ENCODE data around the gene NUTM1. TPM values are rescaled to one million over a fixed set of nuclear protein-coding genes. Genes with fewer than 3 reads are reported as not detected.
"Not testable (repeated sequence)": the region's sequence is repeated elsewhere in the genome, so short reads cannot be mapped to it uniquely, and the experiment has no call there.

Gene NUTM1
- total and polyA plus RNA-seq, 10 donors: 0.03 TPM; not detected in 9

- H3K36me3 ChIP-seq; H3K27me3 ChIP-seq (replicated peaks in 1 of 7): not testable (repeated sequence)
- WGBS, 5 donors: no CpG with 5 or more reads among the region's 3 CpGs
Measured at GRCh38 chr15:34403899-34404298, 60.8 kb downstream of the NUTM1 start.

More at GRCh38 chr15:34403899-34404298, 60.8 kb downstream of the NUTM1 start:
- H3K27ac ChIP-seq; DNase-seq; H3K9me3 ChIP-seq; H3K4me1 ChIP-seq; H3K4me3 ChIP-seq; intact Hi-C loops (cut with DNase I; ENCODE audit: low total_unique reads): not testable (repeated sequence)

Small RNA genes within 50 kb of the gene (microRNA-seq; reads per million reads assigned to microRNA genes)
- 0 reads per million in 3 donors for gene MIR1233-1

Small RNA genes within 50 kb of the gene (small RNA-seq; reads per million reads assigned to genes)
- gene MIR1233-1 (0 reads per million in 4 donors), gene RF00019 (0 reads per million in 4 donors)

Other genes starting within 250 kb of the NUTM1 start
- gene EMC7, start 241.5 kb upstream of the NUTM1 start, total RNA-seq: 10 to 100 TPM; 27.1 to 44.6 (median 39.4) TPM
- 10 to 100 TPM; 34.5 to 47.5 (median 39.5) TPM for gene EMC7, start 241.5 kb upstream of the NUTM1 start, polyA plus RNA-seq
- gene PGBD4, start 241.2 kb upstream of the NUTM1 start, total RNA-seq: 1 to 10 TPM; 1.4 to 3.1 (median 2.2) TPM
- 1 to 10 TPM; 1.6 to 1.7 (median 1.7) TPM for gene PGBD4, start 241.2 kb upstream of the NUTM1 start, polyA plus RNA-seq
- 10 to 100 TPM; 40.2 to 86.3 (median 52.4) TPM for gene KATNBL1, start 133.2 kb upstream of the NUTM1 start, total RNA-seq
- 10 to 100 TPM; 18.4 to 21.0 (median 18.7) TPM for gene KATNBL1, start 133.2 kb upstream of the NUTM1 start, polyA plus RNA-seq
- 100 to 1,000 TPM in 1 of 7 donors, 10 to 100 TPM in 6; 51.5 to 152 (median 64.4) TPM for gene EMC4, start 118.3 kb upstream of the NUTM1 start, total RNA-seq
- gene EMC4, start 118.3 kb upstream of the NUTM1 start, polyA plus RNA-seq: 10 to 100 TPM; 77.0 to 94.4 (median 77.4) TPM
- 100 to 1,000 TPM in 1 of 7 donors, 10 to 100 TPM in 6; 51.4 to 120 (median 78.9) TPM for gene SLC12A6, start 5.5 kb upstream of the NUTM1 start, total RNA-seq
- gene SLC12A6, start 5.5 kb upstream of the NUTM1 start, polyA plus RNA-seq: 1 to 10 TPM; 5.2 to 8.3 (median 6.7) TPM
- gene NOP10, start 179 bp upstream of the NUTM1 start, total RNA-seq: 100 to 1,000 TPM in 6 of 7 donors, 10 to 100 TPM in 1; 100.0 to 147 (median 132) TPM
- 100 to 1,000 TPM; 180 to 329 (median 308) TPM for gene NOP10, start 179 bp upstream of the NUTM1 start, polyA plus RNA-seq
- gene LPCAT4, start 23.9 kb downstream of the NUTM1 start, total RNA-seq: 10 to 100 TPM; 24.9 to 53.7 (median 47.4) TPM
- gene LPCAT4, start 23.9 kb downstream of the NUTM1 start, polyA plus RNA-seq: 10 to 100 TPM; 18.6 to 39.1 (median 28.2) TPM
- gene GOLGA8A, start 94.5 kb downstream of the NUTM1 start, total RNA-seq: 100 to 1,000 TPM in 2 of 7 donors, 10 to 100 TPM in 5; 52.5 to 128 (median 85.4) TPM
- 100 to 1,000 TPM in 1 of 3 donors, 10 to 100 TPM in 2; 26.1 to 103 (median 67.6) TPM for gene GOLGA8A, start 94.5 kb downstream of the NUTM1 start, polyA plus RNA-seq
- gene GOLGA8B, start 240.3 kb downstream of the NUTM1 start, total RNA-seq: 100 to 1,000 TPM in 5 of 7 donors, 10 to 100 TPM in 2; 49.1 to 155 (median 115) TPM
- gene GOLGA8B, start 240.3 kb downstream of the NUTM1 start, polyA plus RNA-seq: 100 to 1,000 TPM in 1 of 3 donors, 10 to 100 TPM in 2; 23.2 to 135 (median 86.1) TPM

All from spleen (tissue), 11 donors.